ENCODE measurements around the gene ZNF853.

The ZNF853 gene

DNA sequence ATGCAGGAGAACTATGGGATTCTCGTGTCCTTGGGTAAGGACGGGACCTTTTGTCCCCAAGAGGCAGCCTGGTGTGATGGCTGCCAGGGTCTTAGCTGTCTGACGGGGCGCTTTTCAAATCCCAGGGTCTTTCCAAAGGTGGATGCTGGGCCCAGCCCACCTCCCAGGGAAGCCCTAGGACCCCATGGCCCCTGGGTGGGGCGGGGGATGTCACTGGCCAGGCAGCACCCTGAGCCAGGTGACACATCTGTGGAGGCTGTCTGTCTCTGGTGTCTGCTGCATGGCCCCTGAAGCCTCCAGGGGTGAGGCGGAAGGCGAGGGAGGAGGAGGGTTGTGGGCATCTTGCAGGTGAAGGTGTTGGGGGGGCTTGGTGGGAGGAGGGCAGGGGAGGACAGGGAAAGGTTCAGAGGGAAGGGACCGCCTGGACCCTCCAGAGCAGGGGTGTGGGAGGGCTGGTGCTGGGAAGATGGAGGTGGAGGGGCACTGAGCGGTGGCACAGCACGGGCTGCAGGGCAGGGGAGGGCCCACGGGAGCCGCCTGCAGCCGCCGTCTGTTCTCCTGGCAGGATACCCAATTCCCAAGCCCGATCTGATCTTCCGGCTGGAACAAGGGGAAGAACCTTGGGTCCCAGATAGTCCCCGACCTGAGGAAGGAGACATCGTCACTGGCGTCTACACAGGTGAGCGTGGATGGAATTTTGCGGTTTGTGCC lies 28.7 kb downstream of the ZNF853 start:
- peaks cover 100% of the 10 kb centered on the region for H4K20me1 ChIP-seq
- no peak overlapping the region for H3K27ac ChIP-seq
- H3K36me3 ChIP-seq = peaks cover 100% of the 10 kb centered on the region

DNA sequence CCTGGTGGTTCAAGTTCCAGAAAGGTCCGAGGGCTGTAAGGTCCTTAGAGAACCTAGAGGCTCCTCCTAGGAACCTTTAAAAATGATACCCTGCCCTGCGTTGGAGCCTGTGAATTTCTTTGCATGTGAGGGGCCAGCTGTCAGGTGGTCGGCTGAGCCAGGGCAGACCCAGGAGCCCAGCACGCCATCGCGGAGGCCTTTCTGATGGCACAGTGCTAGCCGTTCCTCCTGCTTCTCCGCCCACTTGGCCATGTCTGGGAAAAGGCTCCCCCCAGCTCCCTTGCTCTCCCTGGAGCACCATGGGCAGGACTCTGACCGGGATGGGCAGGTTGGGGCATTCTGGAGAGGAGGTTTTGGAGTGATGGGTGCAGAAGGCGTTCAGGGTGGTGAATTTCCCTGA lies 29.3 kb downstream of the ZNF853 start:
- TF ChIP-seq Cebpa-rat (IDR thresholded peaks at IDR 0.05) = no peak
- peaks cover 100% of the 10 kb centered on the region for H4K20me1 ChIP-seq
- H3K4me2 ChIP-seq = no peak overlapping the region
- no peak overlapping the region for H3K4me3 ChIP-seq
- no peak overlapping the region for H3K27ac ChIP-seq
- H3K4me1 ChIP-seq = peaks cover 33% of the 10 kb centered on the region
- peaks cover 100% of the 10 kb centered on the region for H3K36me3 ChIP-seq
- peaks cover 7% of the 10 kb centered on the region for H3K9me3 ChIP-seq
- H3K9ac ChIP-seq = no peak overlapping the region
- no peaks in the 10 kb centered on the region for H3K27me3 ChIP-seq

More for the DNA sequence above, 28.7 kb downstream of the ZNF853 start:
- no peak overlapping the region for H3K4me2 ChIP-seq
- H3K4me3 ChIP-seq = no peak overlapping the region
- no peak overlapping the region for H3K9ac ChIP-seq
- peaks cover 33% of the 10 kb centered on the region for H3K4me1 ChIP-seq
- no peak for TF ChIP-seq Cebpa-rat (IDR thresholded peaks at IDR 0.05)
- no peaks in the 10 kb centered on the region for H3K27me3 ChIP-seq
- H3K9me3 ChIP-seq = 0 out of 2 replicates have a peak, but pooled peaks cover under 1% of the 10 kb centered on the region

GRCh38 chr7:6646465-6646864 lies 31.1 kb downstream of the ZNF853 start:
- no peak overlapping the region for H3K4me2 ChIP-seq
- H4K20me1 ChIP-seq = peaks cover 90% of the 10 kb centered on the region
- H3K4me1 ChIP-seq = peaks cover 20% of the 10 kb centered on the region
- peaks cover 25% of the 10 kb centered on the region for H3K9me3 ChIP-seq
- no peak overlapping the region for H3K27ac ChIP-seq
- no peaks in the 10 kb centered on the region for H3K27me3 ChIP-seq
- H3K36me3 ChIP-seq = peaks cover 100% of the 10 kb centered on the region
- H3K9ac ChIP-seq = no peak overlapping the region
- no peak for TF ChIP-seq Cebpa-rat (IDR thresholded peaks at IDR 0.05)
- no peak overlapping the region for H3K4me3 ChIP-seq

- Histone ChIP-seq H3K4me1 (peaks cover 20% of the 10 kb centered on the region), H3K4me2 (no peak overlapping the region), H3K9me3 (peaks cover 31% of the 10 kb centered on the region), H3K36me3 (peaks cover 100% of the 10 kb centered on the region), H3K27ac (no peak overlapping the region), H4K20me1 (peaks cover 84% of the 10 kb centered on the region), H3K27me3 (no peaks in the 10 kb centered on the region), H3K9ac (no peak overlapping the region), H3K4me3 (no peak overlapping the region)
- TF ChIP-seq Cebpa-rat (IDR thresholded peaks at IDR 0.05) = no peak
Observed at GRCh38 chr7:6647080-6647479, 31.7 kb downstream of the ZNF853 start.

GRCh38 chr7:6647541-6647940 lies 32.1 kb downstream of the ZNF853 start:
- H4K20me1 ChIP-seq = peaks cover 79% of the 10 kb centered on the region
- no peak for TF ChIP-seq Cebpa-rat (IDR thresholded peaks at IDR 0.05)
- H3K9me3 ChIP-seq = peaks cover 36% of the 10 kb centered on the region
- no peak overlapping the region for H3K27ac ChIP-seq
- H3K4me1 ChIP-seq = peaks cover 20% of the 10 kb centered on the region
- no peak overlapping the region for H3K4me2 ChIP-seq
- H3K36me3 ChIP-seq = peaks cover 100% of the 10 kb centered on the region
- H3K9ac ChIP-seq = no peak overlapping the region
- no peaks in the 10 kb centered on the region for H3K27me3 ChIP-seq
- no peak overlapping the region for H3K4me3 ChIP-seq

GRCh38 chr7:6648066-6648814 lies 32.8 kb downstream of the ZNF853 start:
- Histone ChIP-seq H3K9ac (no peak overlapping the region), H3K27ac (0 out of 2 replicates have a peak overlapping the region, but pooled peaks have one; percentile 60), H3K4me2 (peak overlapping the region; percentile 51), H3K9me3 (peaks cover 42% of the 10 kb centered on the region), H4K20me1 (peaks cover 72% of the 10 kb centered on the region), H3K4me3 (no peak overlapping the region), H3K27me3 (no peaks in the 10 kb centered on the region), H3K36me3 (peaks cover 100% of the 10 kb centered on the region), H3K4me1 (peaks cover 20% of the 10 kb centered on the region)
- no peak for TF ChIP-seq Cebpa-rat (IDR thresholded peaks at IDR 0.05)

- H3K27me3 ChIP-seq = no peaks in the 10 kb centered on the region
- H4K20me1 ChIP-seq = peaks cover 67% of the 10 kb centered on the region
- no peak for TF ChIP-seq Cebpa-rat (IDR thresholded peaks at IDR 0.05)
- peak overlapping the region; percentile 9 for H3K9ac ChIP-seq
- H3K9me3 ChIP-seq = peaks cover 48% of the 10 kb centered on the region
- H3K36me3 ChIP-seq = peaks cover 100% of the 10 kb centered on the region
- peak overlapping the region; percentile 51 for H3K4me2 ChIP-seq
- H3K4me1 ChIP-seq = peaks cover 20% of the 10 kb centered on the region
- H3K4me3 ChIP-seq = no peak overlapping the region
- H3K27ac ChIP-seq = peak overlapping the region; percentile 60
Observed at GRCh38 chr7:6648815-6649104, 33.4 kb downstream of the ZNF853 start.

DNA sequence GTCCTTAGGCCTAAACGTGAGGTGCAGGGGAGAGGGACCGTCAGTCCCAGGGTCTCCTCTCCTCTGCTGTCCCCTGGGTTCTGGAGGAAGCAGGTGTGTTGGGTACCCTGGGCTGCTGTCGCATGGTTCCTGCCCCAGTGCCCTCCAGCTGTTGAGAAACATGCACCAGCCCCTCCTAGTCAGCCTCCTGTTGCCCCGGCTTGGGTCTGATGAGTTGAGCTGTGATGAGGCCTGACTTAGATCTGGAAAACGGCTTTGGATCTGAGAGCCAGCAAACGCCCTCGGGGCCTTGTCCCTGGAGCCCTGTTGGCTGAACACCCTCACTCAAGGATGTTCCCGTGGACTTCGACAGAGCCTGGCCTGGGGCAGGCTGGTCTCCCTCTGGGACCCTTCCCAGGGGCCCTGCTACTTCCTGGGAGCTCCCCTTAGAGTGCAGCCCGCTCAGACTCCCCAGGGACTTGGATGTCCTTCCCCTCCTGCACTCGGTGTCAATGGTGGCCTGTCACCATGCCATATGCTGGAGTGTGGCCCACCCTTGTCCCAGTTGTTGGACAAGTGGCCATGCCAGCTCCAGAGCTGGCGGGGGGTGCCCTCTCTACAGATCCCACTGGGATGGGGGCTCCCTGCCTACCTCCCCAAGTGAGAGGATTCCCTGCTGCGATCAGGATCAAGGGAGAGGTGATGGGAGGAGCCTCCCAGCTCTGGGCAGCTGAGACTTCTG lies 34.0 kb downstream of the ZNF853 start:
- H3K4me1 ChIP-seq = peaks cover 20% of the 10 kb centered on the region
- peak overlapping the region; percentile 60 for H3K27ac ChIP-seq
- peak overlapping the region; percentile 51 for H3K4me2 ChIP-seq
- H3K9me3 ChIP-seq = peaks cover 54% of the 10 kb centered on the region
- peaks cover 61% of the 10 kb centered on the region for H4K20me1 ChIP-seq
- no peaks in the 10 kb centered on the region for H3K27me3 ChIP-seq
- no peak for TF ChIP-seq Cebpa-rat (IDR thresholded peaks at IDR 0.05)
- H3K36me3 ChIP-seq = peaks cover 100% of the 10 kb centered on the region
- H3K4me3 ChIP-seq = no peak overlapping the region
- peak overlapping the region; percentile 9 for H3K9ac ChIP-seq

DNA sequence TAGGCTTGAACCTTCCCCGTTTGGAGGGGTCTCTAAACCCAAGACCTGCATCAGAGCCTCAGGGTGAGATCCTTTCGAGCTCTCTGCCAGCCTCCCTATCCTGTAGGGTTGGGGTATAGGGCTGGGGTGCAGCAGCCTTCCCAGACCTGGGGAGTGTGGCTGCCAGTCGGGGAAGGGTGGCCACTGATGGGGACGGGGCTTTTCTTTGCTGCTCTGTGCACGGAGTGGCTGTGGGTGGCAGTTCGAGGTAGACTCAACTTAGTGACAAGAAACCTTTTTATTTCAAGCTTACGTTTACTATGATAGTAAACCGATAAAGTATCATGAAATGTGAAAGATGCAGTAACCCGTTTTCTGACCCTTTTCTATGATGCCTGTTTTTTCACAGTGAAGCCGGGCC lies 34.7 kb downstream of the ZNF853 start:
- no peak for TF ChIP-seq Cebpa-rat (IDR thresholded peaks at IDR 0.05)
- Histone ChIP-seq H3K36me3 (peaks cover 100% of the 10 kb centered on the region), H3K4me3 (no peak overlapping the region), H4K20me1 (peaks cover 54% of the 10 kb centered on the region), H3K4me1 (peaks cover 20% of the 10 kb centered on the region), H3K4me2 (no peak overlapping the region), H3K9ac (no peak overlapping the region), H3K9me3 (peaks cover 61% of the 10 kb centered on the region), H3K27ac (no peak overlapping the region), H3K27me3 (no peaks in the 10 kb centered on the region)

All from BLaER1 (cell line).